ENCODE measurements around the gene MARCHF3. TPM values are rescaled to one million over a fixed set of nuclear protein-coding genes. Genes with fewer than 3 reads are reported as not detected.

The MARCHF3 gene
- total RNA-seq, 6 experiments from 2014 or later = 0.33 to 4.3 (median 0.77) TPM

DNA sequence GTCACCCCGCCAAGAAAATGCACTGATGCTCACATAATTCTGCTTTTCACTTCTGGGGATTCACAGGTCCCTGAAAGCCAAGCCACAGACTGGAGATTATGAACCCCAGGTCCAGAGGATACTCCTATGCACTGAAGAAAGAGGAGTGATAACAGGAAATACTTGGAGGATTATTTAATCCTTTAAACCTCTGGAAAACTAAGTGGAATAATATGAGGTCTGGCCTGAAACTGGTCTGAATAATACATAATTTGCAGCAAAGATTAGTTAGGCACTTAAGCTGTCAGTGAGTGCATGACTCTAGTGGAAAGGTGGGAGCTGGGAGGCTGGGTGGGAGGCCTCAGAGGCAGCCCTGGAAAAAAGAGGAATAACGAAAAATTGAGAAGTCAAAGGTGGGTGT, 45.7 kb downstream of the MARCHF3 start:
- no peaks in the 10 kb centered on the region for H3K4me1 ChIP-seq
- no peak overlapping the region for H3K27ac ChIP-seq
- TF ChIP-seq, protein P1, sequence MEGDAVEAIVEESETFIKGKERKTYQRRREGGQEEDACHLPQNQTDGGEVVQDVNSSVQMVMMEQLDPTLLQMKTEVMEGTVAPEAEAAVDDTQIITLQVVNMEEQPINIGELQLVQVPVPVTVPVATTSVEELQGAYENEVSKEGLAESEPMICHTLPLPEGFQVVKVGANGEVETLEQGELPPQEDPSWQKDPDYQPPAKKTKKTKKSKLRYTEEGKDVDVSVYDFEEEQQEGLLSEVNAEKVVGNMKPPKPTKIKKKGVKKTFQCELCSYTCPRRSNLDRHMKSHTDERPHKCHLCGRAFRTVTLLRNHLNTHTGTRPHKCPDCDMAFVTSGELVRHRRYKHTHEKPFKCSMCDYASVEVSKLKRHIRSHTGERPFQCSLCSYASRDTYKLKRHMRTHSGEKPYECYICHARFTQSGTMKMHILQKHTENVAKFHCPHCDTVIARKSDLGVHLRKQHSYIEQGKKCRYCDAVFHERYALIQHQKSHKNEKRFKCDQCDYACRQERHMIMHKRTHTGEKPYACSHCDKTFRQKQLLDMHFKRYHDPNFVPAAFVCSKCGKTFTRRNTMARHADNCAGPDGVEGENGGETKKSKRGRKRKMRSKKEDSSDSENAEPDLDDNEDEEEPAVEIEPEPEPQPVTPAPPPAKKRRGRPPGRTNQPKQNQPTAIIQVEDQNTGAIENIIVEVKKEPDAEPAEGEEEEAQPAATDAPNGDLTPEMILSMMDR (IDR thresholded peaks at IDR 0.05) = no peak
- no peak for TF ChIP-seq POLR2A (IDR thresholded peaks at IDR 0.05)
- intact Hi-C loops (cut with DNase I) = no loop called here
- H3K36me3 ChIP-seq = no peaks in the 10 kb centered on the region
- no peaks in the 10 kb centered on the region for H3K27me3 ChIP-seq
- no peak for DNase-seq
- H3K4me3 ChIP-seq = no peak overlapping the region
- H3K9me3 ChIP-seq = no peaks in the 10 kb centered on the region
- ATAC-seq = no peak
- 82% methylated on average over 2 of the region's 2 CpGs for WGBS (ENCODE audit: insufficient coverage, low coverage, low lambda C conversion rate, missing lambda C conversion rate)

DNA sequence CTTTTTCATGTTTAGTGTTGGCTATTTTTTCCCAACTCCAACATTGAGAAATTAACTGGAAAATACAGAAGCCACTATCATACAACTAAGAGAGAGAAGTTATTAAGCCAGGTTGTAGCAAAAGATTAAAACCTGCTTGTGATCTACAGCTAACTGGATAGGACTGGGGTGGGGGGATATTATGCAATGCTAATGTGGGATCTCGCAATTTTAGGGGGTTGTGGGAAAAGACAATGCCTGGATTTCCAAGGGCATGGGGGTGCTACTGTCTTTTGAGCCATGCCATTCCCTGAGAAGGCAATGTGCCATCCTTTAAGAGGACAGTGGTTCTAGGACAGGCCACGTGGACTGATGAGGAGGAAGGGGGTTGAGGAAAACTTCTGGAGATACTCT, 46.5 kb downstream of the MARCHF3 start:
- no peak for DNase-seq
- H3K9me3 ChIP-seq = no peaks in the 10 kb centered on the region
- H3K36me3 ChIP-seq = no peaks in the 10 kb centered on the region
- H3K27ac ChIP-seq = no peak overlapping the region
- intact Hi-C loops (cut with DNase I) = no loop called here
- H3K4me3 ChIP-seq = no peak overlapping the region
- no peak for TF ChIP-seq POLR2A (IDR thresholded peaks at IDR 0.05)
- TF ChIP-seq, protein P1 (IDR thresholded peaks at IDR 0.05) = no peak
- no peaks in the 10 kb centered on the region for H3K27me3 ChIP-seq
- no peak for ATAC-seq
- 96% methylated on average over 2 of the region's 2 CpGs for WGBS (ENCODE audit: insufficient coverage, low coverage, low lambda C conversion rate, missing lambda C conversion rate)
- H3K4me1 ChIP-seq = no peaks in the 10 kb centered on the region

DNA sequence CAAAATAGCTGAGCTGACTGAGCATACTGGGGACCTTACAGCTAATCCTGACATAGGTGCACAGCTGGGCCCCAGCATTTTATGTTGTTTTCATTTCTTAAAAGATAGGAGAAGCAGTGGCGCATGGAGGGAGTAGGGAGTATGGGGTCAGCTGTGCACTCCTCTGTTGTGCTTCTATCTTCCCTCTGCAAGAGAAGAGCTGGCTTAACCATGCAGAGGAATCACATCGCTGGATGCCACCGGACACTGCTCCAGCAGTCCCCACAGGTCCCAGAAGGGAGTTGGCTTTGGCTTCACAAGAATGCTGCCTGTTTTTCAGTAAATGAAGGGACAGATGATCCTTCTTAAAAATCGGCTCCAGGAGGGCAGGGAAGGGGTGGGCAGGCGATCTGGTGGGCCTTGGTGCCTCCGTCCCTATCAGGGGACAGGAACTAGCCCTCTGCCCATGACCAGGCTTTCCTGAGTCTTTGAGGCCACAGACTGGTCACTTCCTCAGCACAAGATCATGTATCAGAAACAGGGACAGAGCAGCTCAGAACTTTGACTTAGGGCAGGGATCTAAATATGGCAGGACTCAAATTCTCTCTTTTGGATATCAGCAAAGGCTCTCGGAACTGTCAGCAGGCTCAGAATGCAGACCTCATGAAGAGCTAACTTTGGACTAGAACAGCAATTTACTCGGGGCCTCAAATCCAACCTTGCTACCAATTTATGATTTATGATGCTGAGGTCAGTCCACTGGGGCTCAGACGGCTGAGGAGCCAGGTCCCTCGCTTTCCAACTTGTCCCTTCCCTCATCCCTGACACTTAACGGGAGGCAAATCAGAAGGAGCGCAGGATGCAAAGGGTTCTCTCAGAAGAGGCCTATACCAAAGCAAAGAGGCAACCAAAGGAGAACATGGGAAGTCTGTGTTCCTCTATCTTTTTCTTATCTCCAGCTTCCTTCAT, 47.2 kb downstream of the MARCHF3 start:
- WGBS (ENCODE audit: insufficient coverage, low coverage, low lambda C conversion rate, missing lambda C conversion rate) = 96% methylated on average over 8 of the region's 12 CpGs
- Histone ChIP-seq H3K27me3 (no peaks in the 10 kb centered on the region), H3K9me3 (no peaks in the 10 kb centered on the region), H3K4me3 (no peak overlapping the region), H3K36me3 (no peaks in the 10 kb centered on the region), H3K4me1 (no peaks in the 10 kb centered on the region), H3K27ac (no peak overlapping the region)
- no peak for DNase-seq
- intact Hi-C loops (cut with DNase I) = no loop called here
- ATAC-seq = no peak
- TF ChIP-seq POLR2A (IDR thresholded peaks at IDR 0.05) = no peak
- TF ChIP-seq, protein P1 (IDR thresholded peaks at IDR 0.05) = no peak

DNA sequence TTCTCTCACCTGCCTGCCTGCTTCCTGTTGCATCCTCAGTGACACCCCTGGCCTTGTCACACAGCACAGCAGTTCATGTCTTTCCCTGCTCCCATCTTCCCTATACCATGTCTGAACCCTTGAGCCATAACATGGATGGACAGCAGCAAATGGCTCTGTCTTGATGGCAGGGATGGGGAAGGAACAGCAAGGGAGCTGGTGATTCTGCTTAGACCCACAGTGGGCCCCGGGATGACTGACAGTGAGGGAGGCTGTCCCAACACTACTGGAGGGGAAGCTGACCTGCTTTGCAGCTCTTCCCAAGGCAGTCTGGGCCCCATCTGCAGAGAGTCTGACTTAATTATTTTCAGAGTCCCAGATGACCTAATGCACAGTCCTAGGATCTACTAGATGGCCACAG, 48.2 kb downstream of the MARCHF3 start:
- intact Hi-C loops (cut with DNase I) = no loop called here
- WGBS (ENCODE audit: insufficient coverage, low coverage, low lambda C conversion rate, missing lambda C conversion rate) = 38% methylated on average over 1 of the region's 1 CpG
- H3K4me3 ChIP-seq = no peak overlapping the region
- H3K36me3 ChIP-seq = no peaks in the 10 kb centered on the region
- no peaks in the 10 kb centered on the region for H3K9me3 ChIP-seq
- DNase-seq (no peak), ATAC-seq (no peak)
- H3K4me1 ChIP-seq = no peaks in the 10 kb centered on the region
- no peak overlapping the region for H3K27ac ChIP-seq
- H3K27me3 ChIP-seq = no peaks in the 10 kb centered on the region
- TF ChIP-seq, protein P1 (IDR thresholded peaks at IDR 0.05) = no peak
- no peak for TF ChIP-seq POLR2A (IDR thresholded peaks at IDR 0.05)

Measured in right lobe of liver (tissue), 6 donors.